ENCODE results near the gene WAPL. TPM values are rescaled to one million over a fixed set of nuclear protein-coding genes. Genes with fewer than 3 reads are reported as not detected.
"Not testable (repeated sequence)": the region's sequence is repeated elsewhere in the genome, so short reads cannot be mapped to it uniquely, and the experiment has no call there.

Gene WAPL
- total RNA-seq, 2 donors from 2014 or later: 29.6 to 46.8 TPM

GRCh38 chr10:86545101-86545500 lies 23.5 kb upstream of the WAPL start:
- H3K27ac ChIP-seq: no peak overlapping the region
- intact Hi-C loops (cut with DNase I): no loop called here
- no peak for DNase-seq (ENCODE audit: low spot score)

GRCh38 chr10:86540016-86540415 lies 18.4 kb upstream of the WAPL start:
- Histone ChIP-seq H3K27ac (no peak overlapping the region), H3K4me3 (no peak overlapping the region), H3K4me1 (replicated peaks) (no peaks in the 10 kb centered on the region), H3K9me3 (no peaks in the 10 kb centered on the region), H3K36me3 (no peaks in the 10 kb centered on the region), H3K27me3 (replicated peaks; ENCODE audit: insufficient read depth) (no peaks in the 10 kb centered on the region)
- WGBS: 72% methylated on average over 5 of the region's 5 CpGs
- DNase-seq (ENCODE audit: low spot score): no peak
- TF ChIP-seq POLR2A (IDR thresholded peaks at IDR 0.05) (no peak), CTCF (IDR thresholded peaks at IDR 0.05) (no peak), POLR2AphosphoS5 (IDR thresholded peaks at IDR 0.05) (no peak)
- intact Hi-C loops (cut with DNase I): no loop called here

More at GRCh38 chr10:86545101-86545500, 23.5 kb upstream of the WAPL start:
- WGBS: 23% methylated on average over 4 of the region's 4 CpGs
- Histone ChIP-seq H3K27me3 (replicated peaks; ENCODE audit: insufficient read depth) (no peaks in the 10 kb centered on the region), H3K36me3 (no peaks in the 10 kb centered on the region), H3K4me1 (replicated peaks) (no peaks in the 10 kb centered on the region), H3K9me3 (no peaks in the 10 kb centered on the region), H3K4me3 (no peak overlapping the region)
- TF ChIP-seq POLR2A (IDR thresholded peaks at IDR 0.05): no peak

- no peak for TF ChIP-seq POLR2A (IDR thresholded peaks at IDR 0.05)
- TF ChIP-seq CTCF (IDR thresholded peaks at IDR 0.05): no peak
- TF ChIP-seq POLR2AphosphoS5 (IDR thresholded peaks at IDR 0.05): no peak
- 84% methylated on average over 7 of the region's 7 CpGs for WGBS
- intact Hi-C loops (cut with DNase I): no loop called here
- Histone ChIP-seq H3K27ac (no peak overlapping the region), H3K36me3 (no peaks in the 10 kb centered on the region), H3K4me3 (no peak overlapping the region), H3K27me3 (replicated peaks; ENCODE audit: insufficient read depth) (no peaks in the 10 kb centered on the region), H3K9me3 (no peaks in the 10 kb centered on the region), H3K4me1 (replicated peaks) (no peaks in the 10 kb centered on the region)
- DNase-seq (ENCODE audit: low spot score): no peak
Observed at GRCh38 chr10:86538547-86538946, 17.0 kb upstream of the WAPL start.

- H3K27ac ChIP-seq; DNase-seq (ENCODE audit: low spot score); H3K4me1 ChIP-seq (replicated peaks); H3K9me3 ChIP-seq; H3K4me3 ChIP-seq; intact Hi-C loops (cut with DNase I); H3K36me3 ChIP-seq; H3K27me3 ChIP-seq (replicated peaks; ENCODE audit: insufficient read depth): not testable (repeated sequence)
- 92% methylated on average over 8 of the region's 8 CpGs for WGBS
Observed at GRCh38 chr10:86538040-86538439, 16.4 kb upstream of the WAPL start.

GRCh38 chr10:86536294-86536861 lies 14.8 kb upstream of the WAPL start:
- WGBS: 40% methylated on average over 40 of the region's 40 CpGs

More at GRCh38 chr10:86536294-86536861, 14.8 kb upstream of the WAPL start:
- no peak overlapping the region for H3K4me3 ChIP-seq
- no peak overlapping the region for H3K27ac ChIP-seq
- TF ChIP-seq POLR2AphosphoS5 (IDR thresholded peaks at IDR 0.05): no peak
- TF ChIP-seq POLR2A (IDR thresholded peaks at IDR 0.05): no peak
- TF ChIP-seq CTCF (IDR thresholded peaks at IDR 0.05): no peak
- DNase-seq (ENCODE audit: low spot score): no peak
- H3K36me3 ChIP-seq: no peaks in the 10 kb centered on the region
- no peaks in the 10 kb centered on the region for H3K27me3 ChIP-seq (replicated peaks; ENCODE audit: insufficient read depth)
- no peaks in the 10 kb centered on the region for H3K4me1 ChIP-seq (replicated peaks)
- intact Hi-C loops (cut with DNase I): no loop called here
- no peaks in the 10 kb centered on the region for H3K9me3 ChIP-seq

Measured in prostate gland (tissue), 2 donors.